Upper lobe of right lung (tissue), 1 donor: ENCODE data around the gene SDHAF2. TPM values are rescaled to one million over a fixed set of nuclear protein-coding genes. Genes with fewer than 3 reads are reported as not detected.
"Not testable (repeated sequence)": the region's sequence is repeated elsewhere in the genome, so short reads cannot be mapped to it uniquely, and the experiment has no call there.

Source experiments
- ATAC-seq: fragments of 200-7000 bp; cut with Tn5 transposase; one replicate; pipeline ENCODE4 v1.9.1; 2020; ENCODE audit warnings: mild to moderate bottlenecking, moderate library complexity
- DNase-seq: peaks from one replicate; pipeline ENCODE4 v3.0.0-alpha.2; 2020
- H3K27ac ChIP-seq: fragments of 200-600 bp; one replicate; pipeline ENCODE4 v1.8.0; 2022
- H3K27me3 ChIP-seq: fragments of 200-600 bp; one replicate; pipeline ENCODE4 v1.8.0; 2022; ENCODE audit warnings: mild to moderate bottlenecking
- H3K36me3 ChIP-seq: fragments of 200-600 bp; one replicate; pipeline ENCODE4 v1.8.0; 2022
- H3K4me1 ChIP-seq: fragments of 200-600 bp; one replicate; pipeline ENCODE4 v1.8.0; 2022
- H3K4me3 ChIP-seq: fragments of 200-600 bp; one replicate; pipeline ENCODE4 v1.8.0; 2022; ENCODE audit warnings: mild to moderate bottlenecking
- H3K9me3 ChIP-seq: fragments of 200-600 bp; one replicate; pipeline ENCODE4 v1.8.0; 2022
- CTCF ChIP-seq: fragments of 200-600 bp; IDR thresholded peaks from one replicate; pipeline ENCODE4 v1.8.0; 2022; ENCODE audit warnings: antibody characterized with exemption
- intact Hi-C: fragments of 100-400 bp; cut with DNase I; formaldehyde crosslinking; loops from one replicate; pipeline ENCODE4 v1.11.0; 2022
- total RNA-seq: library from RNA; stranded (reverse); fragmentation: NEBNext Ultra II Directional; extraction: Animal tissue kit (Norgen Biotek cat#: 25700); gene quantifications from one replicate; pipeline ENCODE4 v1.2.1, GENCODE V29; 2021
- donor health status: DM: no; HTN: yes; CAD: no; lungs with severe emphysema.

SDHAF2 gene
- total RNA-seq, 1 donor from 2014 or later = 34.1 TPM

GRCh38 chr11:61416941-61417340 lies 13.0 kb upstream of the SDHAF2 start:
- peaks cover 100% of the 10 kb centered on the region for H3K36me3 ChIP-seq
- no peak overlapping the region for H3K4me3 ChIP-seq
- no peaks in the 10 kb centered on the region for H3K4me1 ChIP-seq
- no peak for TF ChIP-seq CTCF
- DNase-seq (no peak), ATAC-seq (no peak)
- intact Hi-C loops = no loop called here
- no peaks in the 10 kb centered on the region for H3K27me3 ChIP-seq
- no peak overlapping the region for H3K27ac ChIP-seq
- H3K9me3 ChIP-seq = no peaks in the 10 kb centered on the region

GRCh38 chr11:61417670-61418069 lies 12.3 kb upstream of the SDHAF2 start:
- intact Hi-C loops = no loop called here
- Histone ChIP-seq H3K4me1 (no peaks in the 10 kb centered on the region), H3K9me3 (no peaks in the 10 kb centered on the region), H3K27ac (no peak overlapping the region), H3K4me3 (no peak overlapping the region), H3K27me3 (no peaks in the 10 kb centered on the region), H3K36me3 (peaks cover 100% of the 10 kb centered on the region)
- DNase-seq (no peak), ATAC-seq (peak; percentile 86)
- no peak for TF ChIP-seq CTCF

GRCh38 chr11:61418136-61418535 lies 11.8 kb upstream of the SDHAF2 start:
- no peak overlapping the region for H3K27ac ChIP-seq
- H3K4me1 ChIP-seq = no peaks in the 10 kb centered on the region
- H3K36me3 ChIP-seq = peaks cover 97% of the 10 kb centered on the region

GRCh38 chr11:61422226-61422625 lies 7.7 kb upstream of the SDHAF2 start:
- Histone ChIP-seq H3K4me3 (no peak overlapping the region), H3K27ac (no peak overlapping the region), H3K27me3 (no peaks in the 10 kb centered on the region), H3K9me3 (no peaks in the 10 kb centered on the region), H3K36me3 (peaks cover 97% of the 10 kb centered on the region), H3K4me1 (peaks cover 11% of the 10 kb centered on the region)
- intact Hi-C loops = no loop called here
- ATAC-seq = no peak
- TF ChIP-seq CTCF = no peak
- no peak for DNase-seq

More at GRCh38 chr11:61418136-61418535, 11.8 kb upstream of the SDHAF2 start:
- H3K27me3 ChIP-seq = no peaks in the 10 kb centered on the region
- intact Hi-C loops = no loop called here
- no peak for DNase-seq
- no peak for TF ChIP-seq CTCF
- ATAC-seq = no peak
- no peaks in the 10 kb centered on the region for H3K9me3 ChIP-seq
- H3K4me3 ChIP-seq = no peak overlapping the region

- H3K27me3 ChIP-seq = no peaks in the 10 kb centered on the region
- peaks cover 82% of the 10 kb centered on the region for H3K36me3 ChIP-seq
- TF ChIP-seq CTCF = no peak
- ATAC-seq (no peak), DNase-seq (no peak)
- H3K27ac ChIP-seq = no peak overlapping the region
- H3K9me3 ChIP-seq = no peaks in the 10 kb centered on the region
- no peak overlapping the region for H3K4me3 ChIP-seq
- H3K4me1 ChIP-seq = peaks cover 26% of the 10 kb centered on the region
- intact Hi-C loops = no loop called here
These were observed 4.4 kb upstream of the SDHAF2 start for GRCh38 chr11:61425367-61426131.

- Histone ChIP-seq H3K36me3 (peaks cover 47% of the 10 kb centered on the region), H3K4me3 (peak overlapping the region; percentile 77), H3K9me3 (no peaks in the 10 kb centered on the region), H3K4me1 (peaks cover 32% of the 10 kb centered on the region), H3K27me3 (no peaks in the 10 kb centered on the region), H3K27ac (peak overlapping the region; percentile 91)
- TF ChIP-seq CTCF = peak; percentile 19
- ATAC-seq (peak; percentile 76), DNase-seq (peak; percentile 84)
- intact Hi-C loops = no loop called here
These were observed 606 bp upstream of the SDHAF2 start for GRCh38 chr11:61429346-61429690.

- peak overlapping the region; percentile 77 for H3K4me3 ChIP-seq
- H3K27ac ChIP-seq = peak overlapping the region; percentile 91
- DNase-seq, intact Hi-C loops, H3K27me3 ChIP-seq, H3K9me3 ChIP-seq, ATAC-seq: not testable (repeated sequence)
- H3K4me1 ChIP-seq = peaks cover 31% of the 10 kb centered on the region
- H3K36me3 ChIP-seq = peaks cover 32% of the 10 kb centered on the region
These were observed 915 bp downstream of the SDHAF2 start for GRCh38 chr11:61430839-61431238.
